HS-5 (cell line): ENCODE results near the gene PDIA2.
"Not testable (repeated sequence)": the region's sequence is repeated elsewhere in the genome, so short reads cannot be mapped to it uniquely, and the experiment has no call there.

Source experiments
- DNase-seq: peaks from one replicate; pipeline ENCODE4 v3.0.0-alpha.2; 2012; ENCODE audit warnings: low read depth

The PDIA2 gene

DNA sequence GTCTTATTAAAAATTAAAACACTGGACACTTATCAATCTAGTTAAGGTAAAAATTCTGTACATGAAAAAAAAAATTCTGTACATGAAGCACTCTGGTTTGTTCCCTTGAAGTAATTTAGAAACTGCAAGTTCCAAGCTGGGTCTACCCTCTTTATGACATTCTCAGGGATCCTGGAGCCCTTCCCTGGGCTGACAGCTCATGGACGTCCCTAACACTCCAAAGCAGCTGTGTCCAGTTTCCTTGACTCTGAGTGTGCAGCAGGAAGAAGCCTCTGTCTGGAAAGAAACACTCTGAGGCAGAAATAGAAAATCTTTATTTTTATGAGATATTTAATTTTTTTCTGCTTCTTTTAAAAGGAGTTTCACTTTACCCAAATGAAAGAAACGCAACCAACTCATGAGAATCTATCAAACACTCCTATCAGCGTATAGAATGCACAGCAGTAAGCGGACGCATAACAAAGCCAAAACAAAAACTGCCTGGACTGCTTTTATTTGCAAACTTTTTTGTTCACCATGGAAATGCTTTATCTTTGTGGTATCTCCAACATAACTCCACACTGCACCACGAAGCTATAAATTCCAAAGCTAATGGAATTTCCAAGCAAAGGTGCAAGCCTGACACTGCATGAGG lies 48.3 kb downstream of the PDIA2 start:
- not testable (repeated sequence) for DNase-seq

DNA sequence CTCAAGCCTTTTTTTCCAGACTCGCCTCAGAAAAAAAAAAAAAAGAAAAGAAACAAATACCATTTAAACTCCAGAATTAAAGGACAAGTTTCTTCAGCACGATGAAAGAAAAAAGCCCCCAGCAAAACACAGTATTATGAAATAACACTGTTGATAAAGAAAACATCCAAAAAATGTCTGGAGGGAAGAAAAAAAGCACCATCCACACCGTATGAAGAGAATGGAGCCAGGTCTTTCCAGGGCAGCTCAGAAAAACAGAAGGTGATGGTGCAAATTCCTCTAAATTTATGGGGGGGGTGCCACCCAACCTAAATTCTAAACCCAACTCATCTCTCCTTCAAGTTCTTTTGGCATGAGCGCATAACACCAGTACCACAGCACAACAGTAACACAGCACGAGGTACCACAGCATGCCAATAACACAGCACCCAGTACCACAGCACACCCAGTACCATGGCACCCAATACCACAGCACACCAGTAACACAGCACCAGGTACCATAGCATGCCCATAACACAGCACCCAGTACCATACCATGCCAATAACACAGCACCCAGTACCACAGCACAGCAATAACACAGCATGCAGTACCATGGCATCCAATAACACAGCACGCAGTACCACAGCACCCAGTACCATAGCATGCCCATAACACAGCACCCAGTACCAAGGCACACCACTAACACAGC lies 50.6 kb downstream of the PDIA2 start:
- no peak for DNase-seq

DNA sequence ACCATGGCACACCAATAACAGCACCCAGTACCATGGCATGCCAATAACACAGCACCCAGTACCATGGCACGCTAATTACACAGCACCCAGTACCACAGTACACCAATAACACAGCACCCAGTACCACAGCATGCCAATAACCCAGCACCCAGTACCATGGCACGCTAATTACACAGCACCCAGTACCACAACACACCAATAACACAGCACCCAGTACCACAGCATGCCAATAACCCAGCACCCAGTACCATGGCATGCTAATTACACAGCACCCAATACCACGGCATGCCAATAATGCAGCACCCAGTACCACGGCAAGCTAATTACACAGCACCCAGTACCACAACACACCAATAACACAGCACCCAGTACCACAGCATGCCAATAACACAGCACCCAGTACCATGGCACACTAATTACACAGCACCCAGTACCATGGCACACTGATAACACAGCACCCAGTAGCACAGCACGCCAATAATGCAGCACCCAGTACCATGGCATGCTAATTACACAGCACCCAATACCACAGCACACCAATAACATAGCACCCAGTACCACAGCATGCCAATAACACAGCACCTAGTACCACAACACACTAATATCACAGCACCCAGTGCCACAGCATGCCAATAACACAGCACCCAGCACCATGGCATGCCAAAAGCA lies 51.3 kb downstream of the PDIA2 start:
- DNase-seq: not testable (repeated sequence)

DNA sequence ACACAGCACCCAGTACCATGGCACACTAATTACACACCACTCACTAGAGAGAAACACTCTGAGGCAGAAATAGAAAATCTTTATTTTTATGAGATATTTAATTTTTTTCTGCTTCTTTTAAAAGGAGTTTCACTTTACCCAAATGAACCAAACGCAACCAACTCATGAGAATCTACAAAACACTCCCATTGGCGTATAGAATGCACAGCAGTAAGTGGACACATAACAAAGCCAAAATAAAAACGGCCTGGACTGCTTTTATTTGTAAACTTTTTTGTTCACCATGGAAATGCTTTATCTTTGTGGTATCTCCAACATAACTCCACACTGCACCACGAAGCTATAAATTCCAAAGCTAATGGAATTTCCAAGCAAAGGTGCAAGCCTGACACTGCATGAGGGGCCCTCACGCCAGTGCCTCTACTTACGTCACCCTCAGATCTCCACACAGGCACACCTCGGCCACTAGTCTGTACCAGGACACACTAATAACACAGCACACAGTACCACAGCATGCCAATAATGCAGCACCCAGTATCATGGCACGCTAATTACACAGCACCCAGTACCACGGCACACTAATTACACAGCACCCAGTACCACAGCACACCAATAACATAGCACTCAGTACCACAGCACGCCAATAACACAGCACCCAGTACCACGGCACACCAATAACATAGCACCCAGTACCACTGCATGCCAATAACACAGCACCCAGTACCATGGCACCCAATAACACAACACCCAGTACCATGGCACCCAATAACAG lies 52.1 kb downstream of the PDIA2 start:
- not testable (repeated sequence) for DNase-seq

DNA sequence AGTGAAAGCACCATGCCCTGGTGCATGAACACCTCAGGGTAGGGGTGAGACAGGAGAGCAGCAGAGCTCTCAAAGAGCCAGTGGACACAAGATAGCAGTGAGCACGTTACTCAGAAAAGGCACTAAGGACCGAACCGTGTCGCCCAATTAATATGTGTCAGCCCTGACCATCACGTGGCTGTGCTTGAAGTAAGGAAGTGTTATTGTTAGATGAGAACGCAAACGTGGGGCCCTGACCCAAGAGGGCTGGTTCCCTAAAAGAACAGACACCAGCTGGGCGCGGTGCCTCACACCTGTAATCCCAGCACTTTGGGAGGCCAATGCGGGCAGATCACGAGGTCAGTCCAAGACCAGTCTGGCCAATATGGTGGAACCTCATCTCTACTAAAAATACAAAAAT lies 53.3 kb downstream of the PDIA2 start:
- no peak for DNase-seq
